ENCODE measurements around the gene NR1I3.

NR1I3 gene

DNA sequence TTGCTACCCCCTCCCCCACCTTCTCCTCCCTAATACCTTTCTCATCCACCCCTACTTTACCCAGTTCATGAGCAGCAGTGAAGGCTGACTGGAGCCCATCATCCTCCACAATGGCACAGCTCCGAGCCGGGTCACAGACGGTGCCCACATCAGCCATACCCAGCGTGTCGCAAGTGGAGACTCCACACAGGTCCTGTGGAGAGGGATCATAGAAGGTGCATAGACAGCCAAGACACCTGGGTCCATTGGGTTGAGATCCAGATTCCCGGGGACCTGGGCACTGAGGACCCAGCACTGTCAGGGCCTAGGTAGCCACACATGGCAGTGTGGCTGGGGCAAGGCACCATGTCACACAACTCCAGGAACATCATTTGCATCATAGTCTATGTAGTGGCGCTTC is 41.9 kb downstream of the NR1I3 start:
- DNase-seq (ENCODE audit: low read depth), result no peak

DNA sequence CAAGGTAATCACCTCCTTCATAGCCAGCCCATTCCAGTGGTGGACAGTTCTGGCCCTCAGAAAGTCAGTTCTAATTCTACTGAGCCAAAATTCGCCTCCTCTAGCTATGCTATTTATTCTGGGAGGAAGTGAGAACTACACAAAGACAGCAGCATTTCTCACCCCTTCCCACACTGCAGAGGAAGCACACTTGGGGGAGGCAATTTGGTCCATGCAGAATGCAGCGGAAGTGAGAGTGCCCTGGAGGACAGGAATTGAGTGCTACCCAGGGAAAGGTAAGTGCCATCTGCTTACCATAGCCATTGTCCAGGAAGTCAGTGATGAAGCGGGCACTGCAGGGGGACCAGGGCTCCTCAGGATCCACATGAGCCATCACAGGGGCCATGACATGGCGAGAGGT is 42.8 kb downstream of the NR1I3 start:
- no peak for DNase-seq (ENCODE audit: low read depth)

DNA sequence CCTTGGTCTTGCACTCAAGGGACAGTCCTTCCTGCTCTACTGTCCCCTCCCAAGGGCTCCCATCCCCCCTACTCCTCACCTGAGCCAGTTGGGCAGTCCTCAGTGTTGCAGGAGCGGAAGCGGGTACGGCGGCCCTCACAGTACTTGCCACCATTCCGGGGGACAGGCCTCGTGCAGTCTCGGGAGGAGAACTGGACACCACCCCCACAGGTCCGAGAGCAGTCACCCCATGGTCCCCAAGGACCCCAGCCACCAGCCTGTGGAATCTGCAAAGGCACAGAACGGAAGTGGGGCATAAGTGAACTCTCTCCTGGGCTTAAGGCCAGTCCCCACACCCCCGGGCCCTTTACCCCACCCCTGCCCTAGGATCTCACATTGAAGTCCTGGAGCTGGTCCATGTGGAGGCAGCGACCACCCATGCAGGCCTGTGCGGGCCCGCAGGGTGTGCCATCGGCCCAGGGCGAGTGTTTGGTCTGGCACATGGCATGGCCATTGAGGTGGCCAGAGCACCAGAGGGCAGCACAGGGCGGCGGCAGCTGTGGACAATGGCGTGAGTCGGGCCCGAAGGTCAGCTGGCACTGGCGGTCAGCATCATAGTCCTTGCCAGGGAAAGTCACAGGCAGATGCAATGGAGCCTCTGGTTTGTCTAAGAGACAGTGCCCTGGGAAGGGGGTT is 44.3 kb downstream of the NR1I3 start:
- no peak for DNase-seq (ENCODE audit: low read depth)

DNA sequence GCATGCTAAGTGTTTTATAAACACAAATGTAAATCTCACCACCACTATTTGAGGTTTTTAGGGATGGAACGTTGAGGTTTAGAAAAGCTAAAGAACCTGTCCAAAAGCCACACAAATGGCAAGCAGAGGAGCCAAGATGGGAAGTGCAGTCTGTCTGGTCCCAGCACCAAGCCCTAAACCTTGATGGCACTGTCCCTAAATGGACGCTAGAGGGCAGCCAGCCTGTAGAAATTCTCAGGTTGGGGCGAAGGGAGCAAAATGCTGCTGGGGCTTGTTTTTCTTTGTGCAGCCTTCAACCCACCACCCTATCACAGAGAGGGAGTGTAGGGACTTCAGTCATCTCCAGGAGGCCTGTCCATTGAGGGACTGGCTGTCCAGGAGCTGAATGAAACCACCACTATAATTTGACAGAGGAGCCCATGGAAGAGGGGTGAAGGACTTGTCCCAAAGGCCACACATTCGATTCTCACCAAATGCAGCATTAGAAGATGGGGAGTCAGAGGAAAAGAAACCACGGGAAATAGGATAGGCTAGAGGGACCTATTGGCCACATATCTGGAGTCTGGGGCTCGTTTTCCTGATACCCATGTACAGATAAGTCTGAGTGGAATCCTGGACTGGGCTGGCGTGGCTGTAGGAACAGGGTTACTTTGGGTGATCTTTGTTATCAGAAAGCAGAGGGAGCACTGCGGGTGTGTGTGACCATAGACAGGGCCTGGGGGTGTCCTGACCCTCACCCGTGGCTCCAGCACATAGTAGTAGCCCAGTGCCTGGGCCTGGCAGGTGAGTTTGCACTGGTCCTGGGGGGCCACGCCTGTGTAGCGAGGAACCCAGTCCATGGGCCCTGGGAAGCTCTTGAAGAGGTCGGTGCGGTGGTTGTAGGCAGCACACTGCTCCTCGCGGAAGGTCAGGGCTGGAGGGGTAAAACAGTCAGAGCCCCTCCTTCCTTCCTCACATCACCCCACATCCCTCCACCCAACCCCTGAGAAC is 45.2 kb downstream of the NR1I3 start:
- peak; percentile 45 for DNase-seq (ENCODE audit: low read depth)

DNA sequence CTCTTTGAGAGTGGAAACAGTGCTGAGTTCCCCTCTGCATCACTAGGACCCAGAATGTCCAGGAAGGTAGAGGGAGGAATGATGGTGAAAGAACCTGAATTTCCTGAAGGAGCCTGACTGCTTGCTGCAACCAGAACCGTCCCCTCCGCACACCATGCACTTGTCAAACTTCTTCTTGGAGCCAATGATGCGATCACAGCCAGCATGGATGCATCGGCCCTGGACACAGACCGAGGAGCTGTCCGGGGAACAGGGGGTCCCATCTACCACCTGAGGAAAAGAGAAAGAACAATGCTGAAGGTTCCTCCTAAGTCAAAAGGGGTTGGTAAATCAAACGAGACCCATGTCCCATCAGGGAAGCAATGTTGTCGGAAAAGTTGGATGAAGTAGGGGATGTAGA is 46.0 kb downstream of the NR1I3 start:
- no peak for DNase-seq (ENCODE audit: low read depth)

DNA sequence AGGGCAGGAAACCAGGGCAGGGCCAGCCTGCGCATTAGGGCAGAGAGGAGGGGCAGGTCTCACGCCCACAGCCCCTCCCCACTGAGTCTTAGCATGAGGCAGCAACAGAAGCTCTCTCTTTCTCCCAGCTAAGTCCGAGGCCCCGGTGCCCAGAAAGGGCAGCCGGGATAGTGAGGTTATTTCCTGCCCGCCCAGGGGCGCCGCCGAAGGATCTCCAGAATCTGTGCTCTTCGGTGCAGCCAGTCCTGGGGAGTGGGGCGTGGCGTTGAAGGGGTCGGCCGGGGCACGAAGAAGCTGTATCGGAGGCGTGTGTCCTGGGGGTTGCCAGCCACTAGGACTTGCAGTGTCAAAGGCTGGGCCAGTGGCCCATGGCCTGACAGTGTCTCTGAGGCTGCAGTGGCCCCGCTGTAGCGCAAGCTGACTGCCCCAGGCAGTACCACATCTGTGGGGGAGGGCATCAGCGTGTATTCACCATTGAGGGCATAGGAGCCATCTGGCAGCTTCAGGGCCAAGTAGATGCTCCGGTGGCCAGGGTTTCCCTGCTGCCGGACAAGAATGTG is 47.0 kb downstream of the NR1I3 start:
- no peak for DNase-seq (ENCODE audit: low read depth)

DNA sequence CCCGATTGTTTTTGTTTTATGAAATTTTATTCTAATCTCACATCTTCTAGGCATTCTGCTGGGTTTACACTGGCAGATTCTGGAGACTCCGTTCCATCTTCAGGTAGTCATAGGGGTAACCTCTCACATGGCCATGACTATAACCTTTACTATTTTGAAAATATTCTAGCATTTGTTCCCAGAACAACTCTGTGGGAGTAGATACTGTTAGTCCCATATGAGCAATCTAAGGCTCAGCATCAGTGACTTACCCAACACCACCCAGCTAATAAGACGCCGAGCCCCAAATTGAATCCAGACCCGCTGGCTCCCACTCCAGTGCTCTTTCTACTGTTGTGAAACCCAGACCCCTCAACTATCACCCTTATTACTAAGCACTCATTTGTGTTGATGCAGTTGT is 49.0 kb downstream of the NR1I3 start:
- DNase-seq (ENCODE audit: low read depth), result no peak

DNA sequence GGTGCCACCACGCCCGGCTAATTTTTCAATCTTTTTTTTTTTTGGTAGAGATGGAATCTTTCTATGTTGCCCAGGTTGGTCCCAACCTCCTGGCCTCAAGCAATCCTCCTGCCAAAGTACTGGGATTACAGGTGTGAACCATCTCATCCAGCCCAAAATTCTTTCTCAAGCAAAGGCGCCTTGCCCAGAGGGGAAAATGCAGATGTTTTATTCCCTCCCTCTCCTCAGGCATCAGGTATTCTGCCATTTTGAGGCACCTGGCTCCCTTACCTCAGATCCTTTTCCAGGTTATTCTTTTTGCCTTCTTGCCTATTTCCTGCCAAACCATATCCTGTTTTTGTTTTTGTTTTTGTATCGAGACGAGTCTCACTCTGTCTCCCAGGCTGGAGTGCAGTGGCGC is 49.6 kb downstream of the NR1I3 start:
- DNase-seq (ENCODE audit: low read depth), result no peak

DNA sequence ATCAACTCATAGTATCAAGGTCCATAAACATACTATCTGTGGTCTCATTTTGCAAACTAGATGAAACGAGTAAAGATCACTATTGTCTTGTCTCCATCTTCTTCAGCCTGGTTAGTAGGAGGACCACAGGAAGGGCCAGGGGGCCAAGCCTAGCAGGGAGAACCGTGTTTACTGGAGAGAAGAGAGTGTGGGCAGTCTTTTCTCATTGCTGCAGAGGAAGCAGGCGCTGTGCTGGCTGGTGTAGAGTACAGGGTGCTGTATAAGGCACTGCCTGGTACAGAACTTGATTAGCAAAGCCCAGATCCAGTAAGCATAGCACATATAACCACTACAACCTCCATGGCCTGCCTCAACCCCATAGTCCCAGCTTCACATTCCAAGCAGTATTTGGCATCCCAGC is 50.7 kb downstream of the NR1I3 start:
- no peak for DNase-seq (ENCODE audit: low read depth)

DNA sequence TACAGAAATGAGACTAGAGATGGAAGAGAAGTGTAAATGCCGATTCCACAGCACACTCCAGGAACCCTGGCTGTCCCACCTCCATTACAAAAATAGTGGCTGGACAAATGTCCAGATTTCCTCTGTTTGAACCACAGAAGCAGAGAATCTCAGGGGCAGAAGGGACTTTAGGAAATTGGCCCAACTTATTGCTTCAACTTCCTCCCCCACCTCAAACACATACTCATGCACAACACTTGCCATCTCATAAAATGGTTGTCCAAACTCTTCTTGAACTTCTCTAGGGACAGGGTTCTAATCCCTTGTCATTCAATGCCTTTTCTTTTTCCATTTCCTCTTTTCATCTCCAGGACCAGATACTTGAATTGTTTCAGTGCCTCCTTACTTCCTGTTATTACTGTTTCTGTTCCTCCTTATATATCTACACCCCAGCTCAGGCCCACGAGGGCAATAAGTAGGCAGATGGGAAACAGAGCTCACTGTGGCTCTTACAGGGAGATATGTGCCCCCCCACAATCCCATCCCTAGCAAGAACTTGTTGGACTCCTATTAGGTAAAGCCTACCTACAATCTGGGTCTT is 52.2 kb downstream of the NR1I3 start:
- no peak for DNase-seq (ENCODE audit: low read depth)

DNA sequence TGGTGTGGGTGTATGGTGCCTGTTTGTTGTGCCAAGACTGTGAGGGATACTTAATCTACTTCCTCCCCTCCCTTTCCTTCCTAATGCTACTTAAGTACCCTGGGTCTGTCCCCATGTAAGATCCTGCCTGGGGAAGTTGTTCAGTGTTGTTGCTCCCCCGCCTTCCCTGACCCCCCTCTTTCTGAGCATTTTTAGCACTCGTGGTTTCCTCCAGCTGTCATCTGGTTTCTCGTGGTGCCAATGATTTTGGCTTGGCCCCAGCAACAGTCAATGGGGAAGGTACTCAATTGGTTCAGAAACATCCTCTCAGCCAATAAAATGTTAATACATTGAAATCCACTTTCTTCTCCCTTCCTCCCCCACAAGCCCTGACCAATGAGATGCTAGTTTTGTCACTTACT is 52.7 kb downstream of the NR1I3 start:
- peak; percentile 53 for DNase-seq (ENCODE audit: low read depth)

DNA sequence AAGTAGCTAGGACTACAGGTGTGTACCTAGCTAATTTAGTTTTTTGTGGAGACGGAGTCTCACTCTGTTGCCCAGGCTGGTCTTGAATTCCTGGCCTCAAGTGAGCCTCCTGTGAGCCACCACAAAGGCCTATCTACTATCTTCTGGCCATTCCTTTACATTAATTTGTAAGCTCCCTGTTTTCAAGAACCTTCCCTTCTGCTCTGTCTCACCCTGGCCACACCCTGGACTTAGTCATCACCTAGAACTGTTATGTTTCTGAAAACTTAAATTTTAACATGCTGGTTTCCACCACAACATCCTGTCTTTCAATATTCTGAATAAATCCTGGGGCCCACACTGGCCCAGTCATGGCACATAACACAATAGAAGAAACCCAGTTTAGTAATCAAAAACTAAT is 55.8 kb downstream of the NR1I3 start:
- DNase-seq (ENCODE audit: low read depth), result no peak

DNA sequence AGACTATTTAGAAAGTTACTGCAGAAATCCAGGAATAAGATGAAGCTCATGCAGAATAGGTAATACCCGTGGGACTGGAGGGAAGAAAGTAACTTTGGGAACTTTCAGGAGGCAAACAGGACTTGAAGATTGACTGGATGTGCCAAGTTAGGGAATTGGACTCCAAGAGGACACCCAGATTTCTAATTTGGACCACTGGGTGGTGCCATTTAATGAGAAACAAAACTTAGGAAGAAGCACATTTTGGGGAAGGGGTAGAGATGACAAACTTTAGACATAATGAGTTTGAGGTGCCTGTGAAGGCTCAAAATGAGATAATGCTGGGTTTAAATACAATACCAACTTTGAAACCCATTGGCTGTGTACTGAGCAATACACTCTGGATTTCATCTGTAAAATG is 57.4 kb downstream of the NR1I3 start:
- DNase-seq (ENCODE audit: low read depth), result no peak

DNA sequence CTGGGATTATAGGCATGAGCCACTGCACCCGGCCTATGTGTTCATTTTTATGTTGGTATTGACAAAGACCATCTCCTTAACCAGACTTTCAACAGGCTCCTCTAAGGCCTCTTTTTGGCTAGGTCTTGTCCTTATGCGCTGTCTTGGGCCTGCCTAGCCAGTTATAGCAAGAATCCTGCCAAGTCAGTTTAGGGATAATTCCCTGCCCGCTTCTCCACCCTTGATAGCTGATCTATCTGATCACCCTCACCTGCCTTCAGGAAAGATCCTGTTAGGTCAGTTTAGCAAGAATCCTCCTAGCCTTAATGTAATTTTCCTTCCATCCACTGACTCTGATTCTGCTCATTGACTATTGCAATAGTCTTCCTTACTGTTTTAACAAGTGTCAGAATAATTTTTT is 58.3 kb downstream of the NR1I3 start:
- no peak for DNase-seq (ENCODE audit: low read depth)

Measured in stimulated activated CD8-positive, alpha-beta memory T cell treated with anti-CD3 and anti-CD28 coated beads, Interleukin-15, amount 100 ng/mL, for 1 hour (primary cell).